Activated CD8-positive, alpha-beta memory T cell treated with anti-CD3 and anti-CD28 coated beads, Interleukin-2, amount 50 U/mL, for 4 hours (primary cell): ENCODE measurements around the gene ZNF853.
"Not testable (repeated sequence)": the region's sequence is repeated elsewhere in the genome, so short reads cannot be mapped to it uniquely, and the experiment has no call there.

Experiments
- DNase-seq: peaks from one replicate; pipeline ENCODE4 v3.0.0-alpha.2; 2020

ZNF853 gene

GRCh38 chr7:6653071-6654003 is 37.9 kb downstream of the ZNF853 start:
- no peak for DNase-seq

- no peak for DNase-seq
These were observed 38.9 kb downstream of the ZNF853 start for GRCh38 chr7:6654113-6654841.

GRCh38 chr7:6654842-6655610 is 39.6 kb downstream of the ZNF853 start:
- DNase-seq: no peak

GRCh38 chr7:6655636-6656385 is 40.4 kb downstream of the ZNF853 start:
- no peak for DNase-seq

- DNase-seq: no peak
These were observed 41.0 kb downstream of the ZNF853 start for GRCh38 chr7:6656413-6656812.

- DNase-seq: no peak
These were observed 43.4 kb downstream of the ZNF853 start for GRCh38 chr7:6658618-6659345.

- not testable (repeated sequence) for DNase-seq
These were observed 55.4 kb downstream of the ZNF853 start for GRCh38 chr7:6670851-6671250.
